HepG2 (cell line): ENCODE data around the gene FBP2. TPM values are rescaled to one million over a fixed set of nuclear protein-coding genes. Genes with fewer than 3 reads are reported as not detected.

Experiments
- ATAC-seq: fragments of 200-7000 bp; cut with Tn5 transposase; 3 replicates; pipeline ENCODE4 v1.9.1; 2020; ENCODE audit warnings: mild to moderate bottlenecking, moderate library complexity
- BruUV-seq: library from RNA; stranded (reverse); fragments of 400-500 nt; replicated peaks from 2 replicates; lab custom pipeline; 2021; lab: Mats Ljungman, UMichigan
- CTCF ChIA-PET: fragments of 300-600 bp; formaldehyde crosslinking; extraction: SDS; loops from one replicate; lab custom pipeline; 2021; ENCODE audit warnings: low total read pairs, inconsistent platforms, low intra/inter-chr PET ratio; lab: Yijun Ruan, JAX
- POLR2A ChIA-PET: fragments of 350-600 bp; sonication (Branson Sonifier 250); formaldehyde crosslinking; loops from one replicate; lab custom pipeline; 2020; ENCODE audit warnings: antibody characterized with exemption, inconsistent platforms; lab: Yijun Ruan, JAX
- DNase-seq: peaks from one replicate; pipeline ENCODE4 v3.0.0-alpha.2; 2015; ENCODE audit warnings: low spot score
- FAIRE-seq: peaks from 3 replicates; lab custom pipeline; 2011; peaks lifted over from hg19 to GRCh38; lab: Jason Lieb, UNC
- H2AFZ ChIP-seq: one replicate; pipeline ENCODE4 v1.6.1; 2011; ENCODE audit warnings: low read length, inconsistent platforms
- H3K27ac ChIP-seq: fragments of 300-600 bp; 3 replicates; pipeline ENCODE4 v1.8.0; 2011; ENCODE audit warnings: mixed run types, mild to moderate bottlenecking, mixed read lengths, low read length, inconsistent platforms; ENCODE audit not compliant: insufficient read depth; ENCODE audit errors: extremely low read length
- H3K27me3 ChIP-seq, 2 experiments: fragments of 200-600 bp in 1 of 2; 2 replicates in 1 of 2; 3 replicates in 1 of 2; pipeline versions ENCODE4 v1.6.0 to v1.8.0; 2011; ENCODE audit warnings: low read length in 2 of 2, mild to moderate bottlenecking in 2 of 2, moderate library complexity in 2 of 2, inconsistent platforms in 1 of 2; ENCODE audit not compliant: insufficient read depth in 2 of 2, control insufficient read depth in 1 of 2
- H3K36me3 ChIP-seq, 2 experiments: fragments of 200-600 bp in 1 of 2; replicated peaks in 1 of 2; 2 replicates in 1 of 2; 3 replicates in 1 of 2; pipeline versions ENCODE4 v1.5.1 to v1.8.0; 2011; ENCODE audit warnings: low read length in 2 of 2, inconsistent platforms in 1 of 2; ENCODE audit not compliant: insufficient read depth in 2 of 2, control insufficient read depth in 1 of 2
- H3K4me1 ChIP-seq: 2 replicates; pipeline ENCODE4 v1.5.1; 2012; ENCODE audit warnings: low read length, inconsistent platforms; ENCODE audit not compliant: insufficient read depth
- H3K4me2 ChIP-seq: 2 replicates; pipeline ENCODE4 v1.6.0; 2011; ENCODE audit warnings: low read depth, low read length, inconsistent platforms
- H3K4me3 ChIP-seq, 3 experiments: fragments of 200-600 bp in 1 of 3; sonication (generic), shearing (Covaris generic) in 1 of 3; replicated peaks in 1 of 3; 2 replicates each; pipeline ENCODE4 v1.5.1; 2011 to 2016; ENCODE audit warnings: low read length in 3 of 3, inconsistent platforms in 2 of 3, low read depth in 2 of 3, mild to moderate bottlenecking in 2 of 3, control low read depth in 1 of 3, mixed read lengths in 1 of 3; ENCODE audit not compliant: insufficient read depth in 1 of 3
- H3K79me2 ChIP-seq: one replicate; pipeline ENCODE4 v1.6.1; 2011; ENCODE audit warnings: low read length, inconsistent platforms; ENCODE audit not compliant: insufficient read depth
- H3K9ac ChIP-seq: 2 replicates; pipeline ENCODE4 v1.6.0; 2011; ENCODE audit warnings: mild to moderate bottlenecking, low read depth, low read length, inconsistent platforms; ENCODE audit not compliant: insufficient read depth
- H3K9me3 ChIP-seq: 2 replicates; pipeline ENCODE4 v1.5.1; 2012; ENCODE audit warnings: mild to moderate bottlenecking, low read length
- H4K20me1 ChIP-seq: 2 replicates; pipeline ENCODE4 v1.6.0; 2011; ENCODE audit warnings: inconsistent platforms, mild to moderate bottlenecking, low read length, moderate library complexity; ENCODE audit not compliant: insufficient read depth
- AGO1 ChIP-seq: fragments of 200-400 bp; formaldehyde crosslinking; IDR thresholded peaks from 2 replicates; pipeline ENCODE4 v1.6.1; 2017; ENCODE audit warnings: mild to moderate bottlenecking, low read depth, low read length, moderate library complexity; ENCODE audit not compliant: poor library complexity, severe bottlenecking
- DRAP1 ChIP-seq: IDR thresholded peaks from 2 replicates; pipeline ENCODE4 v1.6.1; 2016; ENCODE audit warnings: missing genetic modification reagents, missing compliant biosample characterization
- ETV5 ChIP-seq: IDR thresholded peaks from 2 replicates; pipeline ENCODE4 v1.6.1; 2018; ENCODE audit warnings: missing biosample characterization, missing genetic modification reagents, inconsistent platforms, borderline replicate concordance
- NFYC ChIP-seq: IDR thresholded peaks from 2 replicates; pipeline ENCODE4 v1.6.1; 2016; ENCODE audit warnings: missing genetic modification reagents, missing compliant biosample characterization
- POLR2A ChIP-seq, 2 experiments: IDR thresholded peaks; 2 replicates each; pipeline ENCODE4 v1.6.1; 2011; ENCODE audit warnings: low read depth in 2 of 2, low read length in 2 of 2, mild to moderate bottlenecking in 1 of 2, moderate library complexity in 1 of 2; ENCODE audit not compliant: insufficient read depth in 1 of 2
- RAD51 ChIP-seq: fragments of 450-650 bp; IDR thresholded peaks from 2 replicates; pipeline ENCODE4 v1.6.1; 2016; ENCODE audit warnings: borderline replicate concordance
- SAP130 ChIP-seq: IDR thresholded peaks from 2 replicates; pipeline ENCODE4 v1.6.1; 2016; ENCODE audit warnings: low read depth
- SOX6 ChIP-seq, 2 experiments: fragments of 450-650 bp in 1 of 2; sonication (generic) in 1 of 2; formaldehyde crosslinking in 1 of 2; IDR thresholded peaks; 2 replicates each; pipeline versions ENCODE4 v1.4.0 to v1.6.1; 2017 to 2020; ENCODE audit warnings: antibody characterized with exemption in 1 of 2, mild to moderate bottlenecking in 1 of 2, missing genetic modification reagents in 1 of 2
- SP140L ChIP-seq: sonication (generic); formaldehyde crosslinking; IDR thresholded peaks from 2 replicates; pipeline ENCODE4 v1.4.0; 2020; ENCODE audit warnings: missing genetic modification reagents, borderline replicate concordance
- ZBED4 ChIP-seq: sonication (generic); formaldehyde crosslinking; IDR thresholded peaks from 2 replicates; pipeline ENCODE4 v1.4.0; 2020; ENCODE audit warnings: missing genetic modification reagents, borderline replicate concordance
- ZNF251 ChIP-seq: sonication (generic); formaldehyde crosslinking; IDR thresholded peaks from 2 replicates; pipeline ENCODE4 v1.9.0; 2021; ENCODE audit warnings: mild to moderate bottlenecking, missing genetic modification reagents
- ZNF44 ChIP-seq: sonication (generic); formaldehyde crosslinking; IDR thresholded peaks from 2 replicates; pipeline ENCODE4 v1.5.1; 2020; ENCODE audit warnings: mild to moderate bottlenecking, missing genetic modification reagents
- ZNF703 ChIP-seq: sonication (generic); formaldehyde crosslinking; IDR thresholded peaks from 2 replicates; pipeline ENCODE4 v1.5.1; 2020; ENCODE audit warnings: missing genetic modification reagents, mild to moderate bottlenecking, moderate library complexity, borderline replicate concordance
- ZNF747 ChIP-seq: sonication (generic); formaldehyde crosslinking; IDR thresholded peaks from 2 replicates; pipeline ENCODE4 v1.8.1; 2023; ENCODE audit warnings: missing genetic modification reagents, mild to moderate bottlenecking, borderline replicate concordance
- WGBS: methylation state at CpG from one replicate; pipeline ENCODE4 v1.1.6; 2017; ENCODE audit warnings: low lambda C conversion rate; 5-methylcytosine and 5-hydroxymethylcytosine counted together
- in situ Hi-C: cut with HindIII; loops from 2 replicates; pipeline ENCODE4 v1.10.0; 2017; ENCODE audit warnings: low pct_unique_long_range_greater_than_20kb; ENCODE audit not compliant: extremely low pct_ligation_motif_present
- intact Hi-C: fragments of 100-400 bp; cut with micrococcal nuclease; formaldehyde crosslinking; loops from one replicate; pipeline ENCODE4 v1.10.0; 2022; ENCODE audit not compliant: unreplicated experiment
- polyA plus RNA-seq, 8 experiments: library from polyadenylated mRNA; depleted of rRNA in 3 of 8; stranded (reverse) in 7 of 8; unstranded in 1 of 8; fragments of >200 nt; fragmentation: Illumina TruSeq in 4 of 8; extraction: Trizol in 4 of 8; gene quantifications; 2 replicates each; pipeline versions ENCODE4 v1.2.1 to v1.2.3, GENCODE V29; 2011 to 2016; ENCODE audit warnings: low read depth in 4 of 8, missing spikeins in 1 of 8, mixed read lengths in 1 of 8; ENCODE audit not compliant: insufficient read depth in 1 of 8
- total RNA-seq, 5 experiments: library from RNA; depleted of rRNA; stranded (reverse); fragments of >200 nt; fragmentation: Illumina TruSeq; extraction: Trizol; gene quantifications; 2 replicates each; pipeline ENCODE4 v1.2.3, GENCODE V29; 2016; ENCODE audit warnings: low read depth in 1 of 5

FBP2 gene
- total and polyA plus RNA-seq, 2 of the 13 experiments (the other 11 are each of a cell fraction or from before 2014, with no cell fraction given) = not detected

DNA sequence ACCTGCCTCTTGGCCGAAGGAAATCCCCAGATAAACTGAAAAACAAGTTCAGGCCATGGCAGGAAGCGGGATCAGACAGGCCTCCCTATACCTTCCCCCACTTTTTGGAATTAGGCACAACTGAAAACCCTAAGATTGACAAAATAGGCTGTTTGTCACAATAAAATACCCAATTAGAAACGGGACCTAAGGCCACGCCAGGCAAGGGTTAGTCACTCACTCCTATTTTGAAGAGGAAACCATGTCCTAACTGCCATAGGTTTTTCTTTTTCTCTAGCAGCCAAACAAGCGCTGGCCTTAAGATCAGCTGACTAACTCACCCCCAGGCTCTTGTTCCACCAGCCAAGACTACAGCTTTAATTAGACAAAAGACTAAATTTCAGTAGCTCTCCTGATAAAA, 11.9 kb downstream of the FBP2 start:
- no peak for ATAC-seq
- Histone ChIP-seq H3K4me3 (no peak overlapping the region), H3K4me2 (no peak overlapping the region), H3K27me3 (peaks cover 0 to 7% of the 10 kb centered on the region in 2 experiments; a peak in 2 of 5 replicates), H4K20me1 (no peaks in the 10 kb centered on the region), H3K4me1 (peaks cover 17% of the 10 kb centered on the region), H3K79me2 (no peaks in the 10 kb centered on the region), H3K9me3 (no peaks in the 10 kb centered on the region), H3K36me3 (no peaks in the 10 kb centered on the region), H2AFZ (no peak overlapping the region), H3K9ac (no peak overlapping the region), H3K27ac (no peak overlapping the region)
- WGBS = 51% methylated on average over 5 of the region's 5 CpGs
- ChIA-PET POLR2A (no interaction called here), CTCF (no interaction called here)
- TF ChIP-seq ZNF44 (CRISPR knock-in tag) (no peak), DRAP1 (CRISPR knock-in tag) (no peak), SOX6 (IDR thresholded peaks at IDR 0.05) (no peak), SOX6 (CRISPR knock-in tag; IDR thresholded peaks at IDR 0.05) (no peak), NFYC (CRISPR knock-in tag) (no peak), ZNF703 (CRISPR knock-in tag) (no peak), ZNF251 (CRISPR knock-in tag) (no peak), ZNF747 (CRISPR knock-in tag) (no peak), AGO1 (no peak), RAD51 (no peak), SAP130 (CRISPR knock-in tag) (no peak), POLR2A (IDR thresholded peaks at IDR 0.05; ENCODE audit: insufficient read depth in 1 of 2, low read depth in 2 of 2, low read length in 2 of 2) (no peak), SP140L (CRISPR knock-in tag) (no peak), ETV5 (CRISPR knock-in tag) (no peak), ZBED4 (CRISPR knock-in tag) (no peak)
- no peak for FAIRE-seq
- in situ Hi-C loops = no loop called here
- no TSS peak for BruUV-seq
- no peak for DNase-seq
- intact Hi-C loops = no loop called here
